HG02610 (cell line): ENCODE measurements around the gene COBL.

ENCODE experiments used
- ATAC-seq: cut with Tn5 transposase; IDR thresholded peaks from one replicate; pipeline ENCODE4 v1.9.1; 2021; ENCODE audit warnings: mild to moderate bottlenecking, moderate library complexity; ENCODE audit not compliant: unreplicated experiment

COBL gene

GRCh38 chr7:51029701-51030191 is 286.9 kb downstream of the COBL start:
- no peak for ATAC-seq

GRCh38 chr7:51029131-51029530 is 287.5 kb downstream of the COBL start:
- ATAC-seq: no peak

GRCh38 chr7:51027935-51028830 is 288.4 kb downstream of the COBL start:
- ATAC-seq: no peak

GRCh38 chr7:51027106-51027934 is 289.3 kb downstream of the COBL start:
- no peak for ATAC-seq

GRCh38 chr7:51026341-51026740 is 290.3 kb downstream of the COBL start:
- ATAC-seq: no peak

GRCh38 chr7:51025668-51026067 is 290.9 kb downstream of the COBL start:
- no peak for ATAC-seq

GRCh38 chr7:51024867-51025266 is 291.7 kb downstream of the COBL start:
- no peak for ATAC-seq

GRCh38 chr7:51023547-51023946 is 293.1 kb downstream of the COBL start:
- ATAC-seq: no peak

- no peak for ATAC-seq
These were observed 293.8 kb downstream of the COBL start for GRCh38 chr7:51022821-51023220.

- ATAC-seq: no peak
These were observed 294.6 kb downstream of the COBL start for GRCh38 chr7:51021906-51022570.

- no peak for ATAC-seq
These were observed 295.7 kb downstream of the COBL start for GRCh38 chr7:51020944-51021343.

- ATAC-seq: no peak
These were observed 296.4 kb downstream of the COBL start for GRCh38 chr7:51019891-51020870.

- ATAC-seq: no peak
These were observed 297.3 kb downstream of the COBL start for GRCh38 chr7:51019191-51019844.

- ATAC-seq: no peak
These were observed 298.8 kb downstream of the COBL start for GRCh38 chr7:51017576-51018535.

- no peak for ATAC-seq
These were observed 300.1 kb downstream of the COBL start for GRCh38 chr7:51016546-51016945.

- no peak for ATAC-seq
These were observed 301.0 kb downstream of the COBL start for GRCh38 chr7:51015581-51015980.

GRCh38 chr7:51014811-51015210 is 301.8 kb downstream of the COBL start:
- ATAC-seq: no peak

- no peak for ATAC-seq
These were observed 302.6 kb downstream of the COBL start for GRCh38 chr7:51013861-51014511.
